OCI-LY7 (cell line): ENCODE data around the gene TKFC. TPM values are rescaled to one million over a fixed set of nuclear protein-coding genes. Genes with fewer than 3 reads are reported as not detected.
A peak's percentile ranks its signal among the peaks of the same experiment; 100 is the strongest.

Experiments
- BruUV-seq: library from RNA; stranded (reverse); fragments of 400-500 nt; replicated peaks from 2 replicates; lab custom pipeline; 2021; lab: Mats Ljungman, UMichigan
- CTCF ChIA-PET: fragments of 300-600 bp; sonication (Branson Sonifier 250); formaldehyde crosslinking; loops from one replicate; lab custom pipeline; 2022; ENCODE audit warnings: antibody characterized with exemption; ENCODE audit not compliant: unreplicated experiment; lab: Charles Lee
- POLR2A ChIA-PET: fragments of 300-600 bp; sonication (Branson Sonifier 250); formaldehyde crosslinking; loops from one replicate; lab custom pipeline; 2022; ENCODE audit warnings: antibody characterized with exemption; lab: Charles Lee
- DNase-seq: peaks from one replicate; pipeline ENCODE4 v3.0.0-alpha.2; 2015; ENCODE audit warnings: low spot score
- H2AFZ ChIP-seq: fragments of 200-600 bp; sonication (generic), shearing (Covaris generic); 2 replicates; pipeline ENCODE4 v1.6.1; 2014; ENCODE audit warnings: mild to moderate bottlenecking, antibody characterized with exemption, low read length, moderate library complexity
- H3K27ac ChIP-seq: fragments of 200-600 bp; sonication (generic); 2 replicates; pipeline ENCODE4 v1.5.1; 2014; ENCODE audit warnings: mixed run types, low read depth, mild to moderate bottlenecking, moderate library complexity, low read length, inconsistent platforms; ENCODE audit not compliant: poor library complexity, severe bottlenecking
- H3K36me3 ChIP-seq: fragments of 200-600 bp; sonication (generic); 2 replicates; pipeline ENCODE4 v1.6.1; 2014; ENCODE audit warnings: mild to moderate bottlenecking, antibody characterized with exemption, low read length, moderate library complexity, mixed read lengths; ENCODE audit not compliant: insufficient read depth
- H3K4me1 ChIP-seq: fragments of 200-600 bp; sonication (generic); 2 replicates; pipeline ENCODE4 v1.5.1; 2014; ENCODE audit warnings: mild to moderate bottlenecking, low read length; ENCODE audit not compliant: insufficient read depth, poor library complexity, severe bottlenecking
- H3K4me2 ChIP-seq: fragments of 200-600 bp; sonication (generic); 2 replicates; pipeline ENCODE4 v1.6.1; 2014; ENCODE audit warnings: mild to moderate bottlenecking, low read length
- H3K4me3 ChIP-seq: fragments of 200-600 bp; sonication (generic); 2 replicates; pipeline ENCODE4 v1.5.1; 2014; ENCODE audit warnings: mild to moderate bottlenecking, low read depth, low read length; ENCODE audit not compliant: poor library complexity, severe bottlenecking
- H3K79me2 ChIP-seq: fragments of 200-600 bp; sonication (generic); 2 replicates; pipeline ENCODE4 v1.6.1; 2016; ENCODE audit warnings: low read depth, mild to moderate bottlenecking, low read length, moderate library complexity, mixed read lengths; ENCODE audit not compliant: insufficient read depth
- H3K9me2 ChIP-seq: fragments of 200-600 bp; sonication (generic); 2 replicates; pipeline ENCODE4 v1.6.1; 2016; ENCODE audit warnings: mild to moderate bottlenecking, low read length, mixed read lengths; ENCODE audit not compliant: insufficient read depth
- H3K9me3 ChIP-seq: fragments of 200-600 bp; sonication (generic); 2 replicates; pipeline ENCODE4 v1.6.1; 2014; ENCODE audit warnings: mild to moderate bottlenecking, mixed run types, low read length, mixed read lengths
- H4K20me1 ChIP-seq: fragments of 200-600 bp; sonication (generic); 2 replicates; pipeline ENCODE4 v1.6.1; 2014; ENCODE audit warnings: mild to moderate bottlenecking, antibody characterized with exemption, low read length, moderate library complexity, mixed read lengths; ENCODE audit not compliant: insufficient read depth
- CTCF ChIP-seq: fragments of 200-600 bp; sonication (generic); conservative IDR thresholded peaks from 2 replicates; pipeline ENCODE4 v1.5.1; 2014; ENCODE audit warnings: mild to moderate bottlenecking, antibody characterized with exemption, low read length, moderate library complexity, mixed read lengths
- EZH2phosphoT487 ChIP-seq: fragments of 200-600 bp; sonication (generic); IDR thresholded peaks from 2 replicates; pipeline ENCODE4 v1.6.1; 2018; ENCODE audit warnings: low read depth, borderline replicate concordance, mild to moderate bottlenecking, mixed run types, antibody characterized with exemption, low read length, moderate library complexity, mixed read lengths
- intact Hi-C: fragments of 100-400 bp; cut with micrococcal nuclease; formaldehyde crosslinking; loops from one replicate; pipeline ENCODE4 v1.10.0; 2022; ENCODE audit not compliant: unreplicated experiment
- total RNA-seq, 2 experiments: library from RNA; depleted of rRNA in 1 of 2; stranded (reverse); fragments of >200 nt in 1 of 2; shearing (Covaris generic) in 1 of 2; gene quantifications; 2 replicates each; pipeline ENCODE4 v1.2.3, GENCODE V29; 2014 to 2022

Gene TKFC
- total RNA-seq, 2 experiments from 2014 or later: 77.8 to 166 TPM

- Histone ChIP-seq H3K79me2 (peaks cover 56% of the 10 kb centered on the region), H3K27ac (no peak overlapping the region), H3K9me3 (no peaks in the 10 kb centered on the region), H3K4me3 (no peak overlapping the region), H3K9me2 (no peaks in the 10 kb centered on the region), H4K20me1 (peaks cover 11% of the 10 kb centered on the region), H3K4me1 (peaks cover 12% of the 10 kb centered on the region), H3K4me2 (no peak overlapping the region), H3K36me3 (peaks cover 83% of the 10 kb centered on the region), H2AFZ (no peak overlapping the region)
- TF ChIP-seq EZH2phosphoT487 (no peak), CTCF (no peak)
- CTCF ChIA-PET: no interaction called here
- intact Hi-C loops: no loop called here
- POLR2A ChIA-PET: interaction anchor here (1.2 kb wide), 1 partner anchor 98 kb away, joined by 3 read pairs; no protein-coding TSS in a partner anchor
- no peak for DNase-seq
- no TSS peak for BruUV-seq
Observed at GRCh38 chr11:61328351-61328750, 4.7 kb upstream of the TKFC start.

DNA sequence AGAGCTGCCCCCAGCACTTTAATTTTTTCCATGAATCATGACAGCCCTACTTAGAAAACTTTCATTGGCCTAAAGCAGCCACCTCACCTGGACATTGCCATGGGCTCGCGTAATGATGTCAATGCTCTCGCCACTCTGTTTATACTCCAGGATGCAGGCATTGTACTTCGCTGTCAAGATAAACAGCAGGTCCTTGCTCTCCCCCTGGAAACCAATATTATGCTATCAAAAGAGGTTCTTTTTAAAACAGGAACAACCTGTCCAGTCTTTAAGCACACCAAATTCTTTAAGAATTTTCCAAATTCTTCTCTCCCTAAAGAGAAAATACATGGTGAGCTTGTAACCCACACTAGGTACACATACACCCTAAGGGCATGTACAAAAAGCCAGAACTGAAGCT lies 3.2 kb upstream of the TKFC start:
- H3K4me1 ChIP-seq: peaks cover 26% of the 10 kb centered on the region
- no peak for TF ChIP-seq EZH2phosphoT487
- no peak for TF ChIP-seq CTCF
- no peak overlapping the region for H2AFZ ChIP-seq
- no peak for DNase-seq
- CTCF ChIA-PET: no interaction called here
- H3K79me2 ChIP-seq: peaks cover 59% of the 10 kb centered on the region
- no peak overlapping the region for H3K4me2 ChIP-seq
- no peaks in the 10 kb centered on the region for H3K9me2 ChIP-seq
- peaks cover 11% of the 10 kb centered on the region for H4K20me1 ChIP-seq
- POLR2A ChIA-PET: interaction anchor here (0.5 kb wide), 1 partner anchor 67 kb away, joined by 3 read pairs; no protein-coding TSS in a partner anchor
- intact Hi-C loops: loop anchor here (5.0 kb wide), 1 partner anchor 97 kb away; the partner anchor contains the start of gene CPSF7
- no TSS peak for BruUV-seq
- peaks cover 68% of the 10 kb centered on the region for H3K36me3 ChIP-seq
- H3K27ac ChIP-seq: no peak overlapping the region
- no peaks in the 10 kb centered on the region for H3K9me3 ChIP-seq
- no peak overlapping the region for H3K4me3 ChIP-seq

DNA sequence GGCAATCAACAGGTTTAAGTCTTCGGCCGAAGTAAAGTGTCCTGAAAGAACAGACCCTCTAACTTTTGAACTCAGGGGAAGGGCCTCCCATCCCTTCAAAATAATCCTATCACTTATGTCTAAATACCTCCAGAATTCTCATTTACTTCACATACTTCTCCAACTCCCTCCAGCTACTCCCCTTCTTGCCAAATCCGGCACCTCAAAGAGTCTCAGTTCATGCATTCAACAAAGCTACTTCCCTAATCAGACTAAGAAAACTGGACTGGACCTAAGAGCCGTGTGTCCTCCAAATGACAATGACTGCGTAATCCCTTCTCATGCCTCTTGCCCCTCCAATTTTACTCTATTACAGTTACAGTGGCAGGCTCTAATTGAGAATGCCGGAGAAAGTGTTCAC lies 1.4 kb upstream of the TKFC start:
- peak overlapping the region; percentile 98 for H3K4me3 ChIP-seq
- ChIA-PET POLR2A (interaction anchor here (0.6 to 1.1 kb wide), 3 partner anchors 19 to 31 kb away, joined by 4 to 9 read pairs (median 7); partner anchors contain the start of genes CYB561A3 and TMEM138), CTCF (no interaction called here)
- no peak overlapping the region for H2AFZ ChIP-seq
- H3K9me3 ChIP-seq: no peaks in the 10 kb centered on the region
- TF ChIP-seq CTCF: no peak
- no peak for TF ChIP-seq EZH2phosphoT487
- H3K79me2 ChIP-seq: peaks cover 59% of the 10 kb centered on the region
- H3K36me3 ChIP-seq: peaks cover 51% of the 10 kb centered on the region
- peaks cover 11% of the 10 kb centered on the region for H4K20me1 ChIP-seq
- no peak for DNase-seq
- H3K4me1 ChIP-seq: peaks cover 44% of the 10 kb centered on the region
- no TSS peak for BruUV-seq
- no peaks in the 10 kb centered on the region for H3K9me2 ChIP-seq
- H3K4me2 ChIP-seq: peak overlapping the region; percentile 97
- intact Hi-C loops: loop anchor here (5.0 kb wide), 1 partner anchor 96 kb away; the partner anchor contains the start of gene CPSF7
- no peak overlapping the region for H3K27ac ChIP-seq
